ENCODE results near the gene TSC1.

DNA sequence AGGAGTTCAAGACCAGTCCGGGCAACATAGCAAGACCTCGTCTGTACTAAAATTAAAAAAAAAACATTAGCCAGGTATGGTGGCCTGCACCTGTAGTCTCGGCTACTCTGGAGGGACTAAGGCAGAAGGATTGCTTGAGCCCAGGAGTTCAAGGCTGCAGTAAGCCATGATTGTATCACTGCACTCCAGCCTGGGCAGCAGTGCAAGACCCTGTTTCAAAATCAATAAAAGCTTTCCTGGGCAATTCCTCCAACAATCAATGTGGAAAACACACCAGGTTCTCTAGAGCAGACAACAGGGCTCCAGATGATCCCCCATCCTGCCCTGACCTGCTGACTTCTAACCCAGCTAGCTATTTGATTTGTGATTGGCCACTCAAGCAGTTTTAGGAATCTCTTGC is 67.6 kb downstream of the TSC1 start:
- TF ChIP-seq, protein P1, sequence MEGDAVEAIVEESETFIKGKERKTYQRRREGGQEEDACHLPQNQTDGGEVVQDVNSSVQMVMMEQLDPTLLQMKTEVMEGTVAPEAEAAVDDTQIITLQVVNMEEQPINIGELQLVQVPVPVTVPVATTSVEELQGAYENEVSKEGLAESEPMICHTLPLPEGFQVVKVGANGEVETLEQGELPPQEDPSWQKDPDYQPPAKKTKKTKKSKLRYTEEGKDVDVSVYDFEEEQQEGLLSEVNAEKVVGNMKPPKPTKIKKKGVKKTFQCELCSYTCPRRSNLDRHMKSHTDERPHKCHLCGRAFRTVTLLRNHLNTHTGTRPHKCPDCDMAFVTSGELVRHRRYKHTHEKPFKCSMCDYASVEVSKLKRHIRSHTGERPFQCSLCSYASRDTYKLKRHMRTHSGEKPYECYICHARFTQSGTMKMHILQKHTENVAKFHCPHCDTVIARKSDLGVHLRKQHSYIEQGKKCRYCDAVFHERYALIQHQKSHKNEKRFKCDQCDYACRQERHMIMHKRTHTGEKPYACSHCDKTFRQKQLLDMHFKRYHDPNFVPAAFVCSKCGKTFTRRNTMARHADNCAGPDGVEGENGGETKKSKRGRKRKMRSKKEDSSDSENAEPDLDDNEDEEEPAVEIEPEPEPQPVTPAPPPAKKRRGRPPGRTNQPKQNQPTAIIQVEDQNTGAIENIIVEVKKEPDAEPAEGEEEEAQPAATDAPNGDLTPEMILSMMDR (IDR thresholded peaks at IDR 0.05) = no peak
- no peak for TF ChIP-seq POLR2A (IDR thresholded peaks at IDR 0.05)
